Lower leg skin (tissue), 3 donors: ENCODE measurements around the gene ENO2.

Source experiments
- POLR2A ChIP-seq, 2 donors: fragments of 450-650 bp; IDR thresholded peaks; one replicate each; pipeline ENCODE4 v1.6.1; 2016 to 2017; ENCODE audit warnings: antibody characterized with exemption in 2 of 2, mild to moderate bottlenecking in 1 of 2, moderate library complexity in 1 of 2
- TF ChIP-seq, protein P1 (sequence below), 3 donors: fragments of 450-650 bp; IDR thresholded peaks; one replicate each; pipeline ENCODE4 v1.5.1; 2016; ENCODE audit warnings: antibody characterized with exemption in 3 of 3, mild to moderate bottlenecking in 3 of 3, moderate library complexity in 2 of 3

GRCh38 chr12:6905414-6906040, 8.9 kb upstream of the ENO2 start:
- TF ChIP-seq POLR2A (IDR thresholded peaks at IDR 0.05), result no peak
- TF ChIP-seq, protein P1, sequence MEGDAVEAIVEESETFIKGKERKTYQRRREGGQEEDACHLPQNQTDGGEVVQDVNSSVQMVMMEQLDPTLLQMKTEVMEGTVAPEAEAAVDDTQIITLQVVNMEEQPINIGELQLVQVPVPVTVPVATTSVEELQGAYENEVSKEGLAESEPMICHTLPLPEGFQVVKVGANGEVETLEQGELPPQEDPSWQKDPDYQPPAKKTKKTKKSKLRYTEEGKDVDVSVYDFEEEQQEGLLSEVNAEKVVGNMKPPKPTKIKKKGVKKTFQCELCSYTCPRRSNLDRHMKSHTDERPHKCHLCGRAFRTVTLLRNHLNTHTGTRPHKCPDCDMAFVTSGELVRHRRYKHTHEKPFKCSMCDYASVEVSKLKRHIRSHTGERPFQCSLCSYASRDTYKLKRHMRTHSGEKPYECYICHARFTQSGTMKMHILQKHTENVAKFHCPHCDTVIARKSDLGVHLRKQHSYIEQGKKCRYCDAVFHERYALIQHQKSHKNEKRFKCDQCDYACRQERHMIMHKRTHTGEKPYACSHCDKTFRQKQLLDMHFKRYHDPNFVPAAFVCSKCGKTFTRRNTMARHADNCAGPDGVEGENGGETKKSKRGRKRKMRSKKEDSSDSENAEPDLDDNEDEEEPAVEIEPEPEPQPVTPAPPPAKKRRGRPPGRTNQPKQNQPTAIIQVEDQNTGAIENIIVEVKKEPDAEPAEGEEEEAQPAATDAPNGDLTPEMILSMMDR (IDR thresholded peaks at IDR 0.05), result no peak
